HepG2 (cell line): ENCODE results near the gene RBBP8. TPM values are rescaled to one million over a fixed set of nuclear protein-coding genes. Genes with fewer than 3 reads are reported as not detected.

Source experiments
- DNMT3B ChIP-seq: conservative IDR thresholded peaks from 2 replicates; pipeline ENCODE4 v1.6.1; 2016; ENCODE audit warnings: missing biosample characterization, control low read depth
- ETS1 ChIP-seq: sonication (generic); formaldehyde crosslinking; IDR thresholded peaks from 2 replicates; pipeline ENCODE4 v1.4.0; 2020; ENCODE audit warnings: missing genetic modification reagents
- FOXO4 ChIP-seq: sonication (generic); formaldehyde crosslinking; conservative IDR thresholded peaks from 2 replicates; pipeline ENCODE4 v1.8.1; 2023; ENCODE audit warnings: missing genetic modification reagents
- MBNL3 ChIP-seq: fragments of 250-450 bp; sonication (Bioruptor Pico); conservative IDR thresholded peaks from 2 replicates; pipeline ENCODE4 v1.8.0; 2022; ENCODE audit warnings: mild to moderate bottlenecking, inconsistent platforms
- MED8 ChIP-seq: sonication (generic); formaldehyde crosslinking; IDR thresholded peaks from 2 replicates; pipeline ENCODE4 v1.8.1; 2023; ENCODE audit warnings: mild to moderate bottlenecking, missing genetic modification reagents; ENCODE audit not compliant: insufficient replicate concordance
- MTF1 ChIP-seq: sonication (generic); formaldehyde crosslinking; IDR thresholded peaks from 2 replicates; pipeline ENCODE4 v1.5.0; 2020; ENCODE audit warnings: missing genetic modification reagents
- MYNN ChIP-seq: sonication (generic); formaldehyde crosslinking; IDR thresholded peaks from 2 replicates; pipeline ENCODE4 v1.4.0; 2020; ENCODE audit warnings: mild to moderate bottlenecking, low read depth, missing genetic modification reagents
- NCOA5 ChIP-seq: sonication (generic); formaldehyde crosslinking; IDR thresholded peaks from 2 replicates; pipeline ENCODE4 v1.4.0; 2020; ENCODE audit warnings: missing genetic modification reagents
- PBX2 ChIP-seq: IDR thresholded peaks from 2 replicates; pipeline ENCODE4 v1.6.1; 2016; ENCODE audit warnings: control low read depth
- PHF21A ChIP-seq: sonication (generic); formaldehyde crosslinking; IDR thresholded peaks from 2 replicates; pipeline ENCODE4 v1.5.0; 2020; ENCODE audit warnings: mild to moderate bottlenecking, missing genetic modification reagents
- SALL2 ChIP-seq: sonication (generic); formaldehyde crosslinking; IDR thresholded peaks from 2 replicates; pipeline ENCODE4 v1.8.1; 2023; ENCODE audit warnings: mild to moderate bottlenecking, missing genetic modification reagents, inconsistent platforms
- SATB2 ChIP-seq: sonication (generic); formaldehyde crosslinking; IDR thresholded peaks from 2 replicates; pipeline ENCODE4 v1.5.0; 2020; ENCODE audit warnings: missing genetic modification reagents
- TBX2 ChIP-seq: sonication (generic); formaldehyde crosslinking; IDR thresholded peaks from 2 replicates; pipeline ENCODE4 v1.5.0; 2020; ENCODE audit warnings: missing genetic modification reagents, mild to moderate bottlenecking, borderline replicate concordance
- TCF12 ChIP-seq, 2 experiments: fragments of 450-650 bp in 1 of 2; sonication (generic) in 1 of 2; formaldehyde crosslinking in 1 of 2; IDR thresholded peaks; 2 replicates each; pipeline versions ENCODE4 v1.6.1 to v1.8.0; 2017 to 2022; ENCODE audit warnings: antibody characterized with exemption in 1 of 2, mild to moderate bottlenecking in 1 of 2, missing genetic modification reagents in 1 of 2, moderate library complexity in 1 of 2
- ZFP1 ChIP-seq: IDR thresholded peaks from 2 replicates; pipeline ENCODE4 v1.6.1; 2016
- ZNF33B ChIP-seq: sonication (generic); formaldehyde crosslinking; IDR thresholded peaks from 2 replicates; pipeline ENCODE4 v1.5.1; 2020; ENCODE audit warnings: mild to moderate bottlenecking, missing genetic modification reagents
- ZNF883 ChIP-seq: sonication (generic); formaldehyde crosslinking; IDR thresholded peaks from 2 replicates; pipeline ENCODE4 v1.5.1; 2020; ENCODE audit warnings: mild to moderate bottlenecking, missing genetic modification reagents; ENCODE audit errors: not compliant biosample characterization
- polyA plus RNA-seq, 8 experiments: library from polyadenylated mRNA; depleted of rRNA in 3 of 8; stranded (reverse) in 7 of 8; unstranded in 1 of 8; fragments of >200 nt; fragmentation: Illumina TruSeq in 4 of 8; extraction: Trizol in 4 of 8; gene quantifications; 2 replicates each; pipeline versions ENCODE4 v1.2.1 to v1.2.3, GENCODE V29; 2011 to 2016; ENCODE audit warnings: low read depth in 4 of 8, missing spikeins in 1 of 8, mixed read lengths in 1 of 8; ENCODE audit not compliant: insufficient read depth in 1 of 8
- total RNA-seq, 5 experiments: library from RNA; depleted of rRNA; stranded (reverse); fragments of >200 nt; fragmentation: Illumina TruSeq; extraction: Trizol; gene quantifications; 2 replicates each; pipeline ENCODE4 v1.2.3, GENCODE V29; 2016; ENCODE audit warnings: low read depth in 1 of 5

RBBP8 gene
- total and polyA plus RNA-seq, 2 of the 13 experiments (the other 11 are each of a cell fraction or from before 2014, with no cell fraction given) = 14.2 to 47.4 TPM

GRCh38 chr18:22933206-22933965 is at the start of gene RBBP8 (continued):
- no peak for TF ChIP-seq ETS1 (CRISPR knock-in tag)
- TF ChIP-seq SALL2 = peak; percentile 6; the same call in 1 of the 2 replicates
- no peak; the same call in 1 of the 2 replicates for TF ChIP-seq ZNF33B (CRISPR knock-in tag)
- peak; percentile 76 for TF ChIP-seq TBX2 (CRISPR knock-in tag)
- 0 out of 2 replicates have a peak, but pooled peaks have one; percentile 40 for TF ChIP-seq MTF1
- no peak for TF ChIP-seq PBX2 (CRISPR knock-in tag)
- no peak for TF ChIP-seq NCOA5 (CRISPR knock-in tag)
- TF ChIP-seq FOXO4 (CRISPR knock-in tag) = 0 out of 2 replicates have a peak, but pooled peaks have one; percentile 84
- peak; percentile 40 for TF ChIP-seq PHF21A (CRISPR knock-in tag)
- no peak for TF ChIP-seq ZFP1 (CRISPR knock-in tag)
- no peak for TF ChIP-seq MBNL3 (CRISPR knock-in tag)
- TF ChIP-seq TCF12 (IDR thresholded peaks at IDR 0.05) = no peak
- TF ChIP-seq TCF12 (CRISPR knock-in tag; IDR thresholded peaks at IDR 0.05) = peak; percentile 65; the same call in 1 of the 2 replicates
- peak; percentile 62 for TF ChIP-seq ZNF883
- peak; percentile 52; the same call in 1 of the 2 replicates for TF ChIP-seq DNMT3B (CRISPR knock-in tag)
- peak; percentile 32 for TF ChIP-seq MED8 (CRISPR knock-in tag)
- TF ChIP-seq SATB2 = no peak
- no peak for TF ChIP-seq MYNN
